ENCODE measurements around the gene CCDC9B.

GRCh38 chr15:40344631-40345120 is 3.9 kb upstream of the CCDC9B start:
- TF ChIP-seq POLR2A (IDR thresholded peaks at IDR 0.05; ENCODE audit: low read length) (no peak), GATA1 (IDR thresholded peaks at IDR 0.05; ENCODE audit: low read depth, low read length) (no peak)
